GM06990 (cell line): ENCODE data around the gene MOV10L1.

ENCODE experiments used
- DNase-seq: peaks from one replicate; pipeline ENCODE4 v3.0.0-alpha.2; 2011; ENCODE audit not compliant: insufficient read length; ENCODE audit errors: extremely low read depth
- H3K27me3 ChIP-seq: replicated peaks from 2 replicates; pipeline ENCODE4 v1.6.0; 2011; ENCODE audit warnings: low read length; ENCODE audit not compliant: control insufficient read depth, insufficient read depth
- H3K36me3 ChIP-seq: 2 replicates; pipeline ENCODE4 v1.5.1; 2011; ENCODE audit warnings: low read length; ENCODE audit not compliant: control insufficient read depth, insufficient read depth
- H3K4me3 ChIP-seq: replicated peaks from 2 replicates; pipeline ENCODE4 v1.5.1; 2011; ENCODE audit warnings: low read depth, mild to moderate bottlenecking, control low read depth, low read length
- TF ChIP-seq, protein P1 (sequence below): IDR thresholded peaks from 2 replicates; pipeline ENCODE4 v1.5.1; 2011; ENCODE audit warnings: low read length, control low read depth, mild to moderate bottlenecking, inconsistent platforms; ENCODE audit not compliant: insufficient read depth, poor library complexity, severe bottlenecking

The MOV10L1 gene

DNA sequence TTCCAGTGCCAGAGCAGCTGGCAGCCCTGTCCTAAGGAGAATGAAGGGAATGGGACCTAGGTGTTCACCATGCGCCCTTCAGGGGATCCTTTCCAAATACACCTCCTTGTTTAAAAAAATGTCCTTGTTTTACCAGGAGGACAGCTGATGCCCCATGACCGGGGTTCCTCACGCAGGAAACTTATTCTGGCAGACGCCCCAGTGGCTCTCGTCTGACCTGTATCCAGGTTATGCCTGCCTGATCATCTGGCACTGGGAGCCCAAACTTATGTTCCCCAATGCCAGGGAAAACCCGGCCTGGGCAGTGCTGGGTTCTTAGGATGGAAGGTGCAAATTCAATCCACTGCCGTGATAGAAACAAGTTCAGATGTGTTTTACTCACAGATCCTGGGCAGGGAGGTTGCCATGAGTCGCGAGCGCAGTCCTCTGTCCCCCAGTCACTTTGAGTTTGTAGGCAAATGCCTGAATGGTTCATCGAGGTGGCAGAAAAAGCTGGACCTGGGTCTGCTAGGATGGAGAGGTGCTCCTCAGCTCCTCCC is 31.5 kb downstream of the MOV10L1 start:
- H3K4me3 ChIP-seq, result no peak overlapping the region
- H3K36me3 ChIP-seq, result no peaks in the 10 kb centered on the region
- DNase-seq, result no peak
- H3K27me3 ChIP-seq, result peaks cover 1% of the 10 kb centered on the region
- TF ChIP-seq, protein P1, sequence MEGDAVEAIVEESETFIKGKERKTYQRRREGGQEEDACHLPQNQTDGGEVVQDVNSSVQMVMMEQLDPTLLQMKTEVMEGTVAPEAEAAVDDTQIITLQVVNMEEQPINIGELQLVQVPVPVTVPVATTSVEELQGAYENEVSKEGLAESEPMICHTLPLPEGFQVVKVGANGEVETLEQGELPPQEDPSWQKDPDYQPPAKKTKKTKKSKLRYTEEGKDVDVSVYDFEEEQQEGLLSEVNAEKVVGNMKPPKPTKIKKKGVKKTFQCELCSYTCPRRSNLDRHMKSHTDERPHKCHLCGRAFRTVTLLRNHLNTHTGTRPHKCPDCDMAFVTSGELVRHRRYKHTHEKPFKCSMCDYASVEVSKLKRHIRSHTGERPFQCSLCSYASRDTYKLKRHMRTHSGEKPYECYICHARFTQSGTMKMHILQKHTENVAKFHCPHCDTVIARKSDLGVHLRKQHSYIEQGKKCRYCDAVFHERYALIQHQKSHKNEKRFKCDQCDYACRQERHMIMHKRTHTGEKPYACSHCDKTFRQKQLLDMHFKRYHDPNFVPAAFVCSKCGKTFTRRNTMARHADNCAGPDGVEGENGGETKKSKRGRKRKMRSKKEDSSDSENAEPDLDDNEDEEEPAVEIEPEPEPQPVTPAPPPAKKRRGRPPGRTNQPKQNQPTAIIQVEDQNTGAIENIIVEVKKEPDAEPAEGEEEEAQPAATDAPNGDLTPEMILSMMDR, result no peak

DNA sequence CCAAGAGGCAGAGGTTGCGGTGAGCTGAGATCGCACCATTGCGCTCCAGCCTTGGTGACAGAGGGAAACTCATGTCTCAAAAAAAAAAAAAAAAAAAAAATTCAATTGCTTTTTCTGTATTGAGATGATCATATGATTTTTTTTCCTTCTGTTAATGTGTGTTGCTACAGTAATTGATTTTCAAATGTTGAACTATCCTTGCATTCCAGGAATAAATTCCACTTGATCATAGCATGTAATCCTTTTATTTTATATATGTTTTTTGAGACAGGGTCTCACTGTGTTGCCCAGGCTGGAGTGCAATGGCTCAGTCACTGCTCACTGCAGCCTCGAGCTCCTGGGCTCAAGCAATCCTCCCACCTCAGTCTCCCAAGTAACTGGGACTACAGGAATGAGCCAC is 33.3 kb downstream of the MOV10L1 start:
- no peak overlapping the region for H3K4me3 ChIP-seq
- H3K27me3 ChIP-seq, result peaks cover 1% of the 10 kb centered on the region
- TF ChIP-seq, protein P1, result no peak
- DNase-seq, result no peak
- H3K36me3 ChIP-seq, result no peaks in the 10 kb centered on the region

DNA sequence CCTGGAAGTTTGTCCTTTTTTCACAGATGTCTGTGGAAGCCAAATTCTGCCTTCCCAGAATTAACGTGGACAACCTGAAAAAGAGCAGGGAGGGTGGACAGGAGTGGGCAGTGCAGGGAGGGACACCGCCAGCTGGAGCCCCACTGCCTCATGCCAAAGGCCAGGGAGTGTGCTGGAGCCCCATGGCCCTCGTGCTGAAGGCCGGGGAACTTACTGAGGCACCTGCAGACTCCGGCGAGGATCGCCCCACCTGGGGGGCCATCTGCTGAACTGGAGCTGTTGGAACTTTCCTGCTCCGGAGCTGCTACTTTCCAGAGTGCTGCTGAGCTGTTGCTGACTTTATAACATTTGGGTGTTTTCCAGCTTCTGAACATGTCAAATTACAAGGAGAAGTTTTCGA is 35.2 kb downstream of the MOV10L1 start:
- Histone ChIP-seq H3K27me3 (no peaks in the 10 kb centered on the region), H3K36me3 (no peaks in the 10 kb centered on the region), H3K4me3 (no peak overlapping the region)
- TF ChIP-seq, protein P1, result no peak
- DNase-seq, result no peak

DNA sequence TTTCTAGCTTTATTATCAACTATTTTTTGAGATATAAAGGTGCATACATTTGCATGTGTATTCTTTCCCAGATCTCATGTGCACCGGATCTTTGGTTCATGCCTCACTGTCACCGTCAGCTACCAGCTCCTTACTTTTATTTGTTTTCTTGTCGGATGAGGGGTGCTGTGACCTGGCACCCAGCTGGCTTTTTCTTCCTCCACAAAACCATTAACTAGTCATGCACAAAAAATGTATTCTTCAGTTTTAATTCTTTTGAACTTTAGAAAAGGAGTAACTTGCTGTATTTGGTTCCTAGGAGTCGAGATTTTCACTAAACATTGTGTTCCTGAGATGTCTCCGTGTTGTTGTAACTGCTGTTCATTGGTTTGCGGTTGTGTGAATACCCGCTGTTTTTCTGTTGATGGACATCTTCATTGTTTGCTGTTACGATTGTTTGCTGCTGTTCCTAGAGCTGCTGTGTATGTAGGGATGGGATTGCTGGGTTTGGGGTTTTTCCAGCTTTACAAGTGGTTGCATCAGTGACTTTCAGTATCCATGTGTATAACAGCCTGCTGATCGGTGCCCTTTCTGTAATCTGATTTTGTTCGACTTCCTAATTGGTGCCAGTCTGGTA is 39.4 kb downstream of the MOV10L1 start:
- no peaks in the 10 kb centered on the region for H3K27me3 ChIP-seq
- DNase-seq, result no peak
- no peaks in the 10 kb centered on the region for H3K36me3 ChIP-seq
- no peak overlapping the region for H3K4me3 ChIP-seq
- TF ChIP-seq, protein P1, result no peak

DNA sequence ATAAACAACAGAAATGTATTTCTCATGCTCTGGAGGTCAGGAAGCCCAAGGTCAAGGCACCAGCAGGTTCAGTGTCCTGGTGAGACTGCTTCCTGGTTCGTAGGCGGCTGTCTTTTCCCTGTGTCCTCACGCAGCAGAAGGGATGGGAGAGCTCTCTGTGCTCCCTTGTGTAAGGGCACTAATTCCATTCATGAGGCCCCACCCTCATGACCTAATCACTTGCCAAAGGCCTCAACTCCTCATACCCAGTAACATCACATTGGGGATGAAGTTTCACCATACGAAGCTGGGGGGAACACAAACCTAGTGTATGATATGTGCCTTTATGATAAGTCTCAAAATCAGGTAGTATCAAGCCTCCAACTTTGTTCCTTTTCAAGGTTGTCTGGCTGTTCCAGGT is 42.1 kb downstream of the MOV10L1 start:
- TF ChIP-seq, protein P1, result no peak
- no peak overlapping the region for H3K4me3 ChIP-seq
- H3K27me3 ChIP-seq, result no peaks in the 10 kb centered on the region
- H3K36me3 ChIP-seq, result no peaks in the 10 kb centered on the region
- DNase-seq, result no peak

DNA sequence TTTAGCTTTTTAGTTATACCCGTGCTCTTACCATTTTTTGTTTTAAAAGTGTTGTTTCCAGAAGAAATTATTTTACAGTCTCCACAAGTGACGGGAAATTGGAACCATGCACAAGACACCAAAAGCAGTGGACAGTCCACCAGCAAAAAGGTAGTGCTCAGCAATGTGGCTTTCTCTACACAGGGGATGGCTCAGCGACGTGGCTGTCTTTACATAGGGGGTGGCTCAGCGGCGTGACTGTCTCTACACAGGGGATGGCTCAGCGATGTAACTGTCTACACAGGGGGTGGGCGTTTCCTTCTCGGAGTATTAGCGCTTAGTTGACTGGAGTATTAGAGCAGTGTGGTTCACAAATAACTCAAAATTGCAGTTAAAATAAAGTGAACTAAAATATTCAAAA is 44.7 kb downstream of the MOV10L1 start:
- Histone ChIP-seq H3K4me3 (no peak overlapping the region), H3K27me3 (no peaks in the 10 kb centered on the region), H3K36me3 (no peaks in the 10 kb centered on the region)
- TF ChIP-seq, protein P1, result no peak
- no peak for DNase-seq
